Breast epithelium (tissue), 3 donors: ENCODE data around the gene CDH2.

Experiments used
- CTCF ChIP-seq, 3 donors: fragments of 450-650 bp; IDR thresholded peaks; one replicate each; pipeline ENCODE4 v1.5.1; 2016 to 2017; ENCODE audit warnings: antibody characterized with exemption in 3 of 3, mild to moderate bottlenecking in 3 of 3, moderate library complexity in 3 of 3
- POLR2A ChIP-seq: fragments of 450-650 bp; IDR thresholded peaks from one replicate; pipeline ENCODE4 v1.6.1; 2016; ENCODE audit warnings: antibody characterized with exemption, mild to moderate bottlenecking, moderate library complexity
- POLR2AphosphoS5 ChIP-seq, 3 donors: sonication (generic); formaldehyde crosslinking; IDR thresholded peaks; one replicate each; pipeline ENCODE4 v1.6.1; 2017; ENCODE audit warnings: antibody characterized with exemption in 3 of 3

- TF ChIP-seq CTCF (IDR thresholded peaks at IDR 0.05) (no peak), POLR2A (no peak), POLR2AphosphoS5 (IDR thresholded peaks at IDR 0.05) (no peak)
Observed at GRCh38 chr18:27954226-27954625, 222.7 kb downstream of the CDH2 start.
